ENCODE results near the gene TNFAIP1.
A peak's percentile ranks its signal among the peaks of the same experiment; 100 is the strongest.
"Not testable (repeated sequence)": the region's sequence is repeated elsewhere in the genome, so short reads cannot be mapped to it uniquely, and the experiment has no call there.

Gene TNFAIP1

GRCh38 chr17:28324781-28325180, 10.8 kb upstream of the TNFAIP1 start:
- DNase-seq (ENCODE audit: low spot score), result no peak

DNA sequence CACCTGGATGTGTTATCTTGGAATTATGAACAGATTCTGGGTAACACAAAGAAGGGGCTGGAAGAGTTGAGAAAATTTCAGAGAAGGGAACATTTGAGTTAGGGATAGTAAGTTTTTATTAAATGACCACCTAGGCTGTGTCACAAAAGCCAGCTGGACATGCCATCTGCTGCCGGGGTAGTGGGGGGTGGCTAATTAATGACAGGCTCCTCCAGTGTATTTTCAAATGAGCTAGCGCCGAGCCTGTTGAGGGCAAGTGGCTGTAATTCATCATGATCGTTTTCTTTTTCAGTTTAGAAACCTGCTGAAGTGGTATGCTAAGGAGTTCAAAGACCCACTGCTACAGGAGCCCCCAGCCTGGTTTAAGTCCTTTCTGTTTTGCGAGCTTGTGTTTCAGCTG, 10.3 kb upstream of the TNFAIP1 start:
- no peak for DNase-seq (ENCODE audit: low spot score)

- DNase-seq (ENCODE audit: low spot score), result no peak
These were observed 9.4 kb upstream of the TNFAIP1 start for GRCh38 chr17:28326114-28326513.

DNA sequence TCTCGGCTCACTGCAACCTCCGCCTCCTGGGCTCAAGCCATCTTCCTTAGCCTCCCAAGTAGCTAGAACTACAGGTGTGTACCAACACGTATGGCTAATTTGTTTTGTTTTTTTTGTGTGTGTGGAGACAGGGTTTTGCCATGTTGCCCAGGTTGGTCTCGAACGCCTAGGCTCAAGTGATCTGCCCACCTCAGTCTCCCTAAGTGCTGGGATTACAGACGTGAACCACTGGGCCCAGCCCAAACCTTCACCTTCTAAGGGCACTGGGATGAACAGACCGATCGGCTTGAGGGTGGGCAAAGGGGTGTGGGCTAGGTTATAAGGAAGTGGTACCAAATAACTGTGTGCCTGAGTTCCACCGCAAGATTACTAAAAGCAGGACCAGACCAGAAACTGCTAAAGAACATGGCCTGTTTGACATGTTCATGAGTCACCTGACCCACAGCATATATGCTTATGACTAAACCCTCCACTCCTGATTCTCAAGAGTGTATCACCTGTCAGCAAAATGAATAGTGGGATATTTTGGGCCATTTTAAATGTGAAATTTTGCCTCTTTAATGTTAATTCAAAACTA, 8.4 kb upstream of the TNFAIP1 start:
- DNase-seq (ENCODE audit: low spot score), result no peak

- no peak for DNase-seq (ENCODE audit: low spot score)
These were observed 7.9 kb upstream of the TNFAIP1 start for GRCh38 chr17:28327709-28328108.

- no peak for DNase-seq (ENCODE audit: low spot score)
These were observed 7.2 kb upstream of the TNFAIP1 start for GRCh38 chr17:28328325-28328724.

- DNase-seq (ENCODE audit: low spot score), result no peak
These were observed 4.9 kb upstream of the TNFAIP1 start for GRCh38 chr17:28330671-28331070.

DNA sequence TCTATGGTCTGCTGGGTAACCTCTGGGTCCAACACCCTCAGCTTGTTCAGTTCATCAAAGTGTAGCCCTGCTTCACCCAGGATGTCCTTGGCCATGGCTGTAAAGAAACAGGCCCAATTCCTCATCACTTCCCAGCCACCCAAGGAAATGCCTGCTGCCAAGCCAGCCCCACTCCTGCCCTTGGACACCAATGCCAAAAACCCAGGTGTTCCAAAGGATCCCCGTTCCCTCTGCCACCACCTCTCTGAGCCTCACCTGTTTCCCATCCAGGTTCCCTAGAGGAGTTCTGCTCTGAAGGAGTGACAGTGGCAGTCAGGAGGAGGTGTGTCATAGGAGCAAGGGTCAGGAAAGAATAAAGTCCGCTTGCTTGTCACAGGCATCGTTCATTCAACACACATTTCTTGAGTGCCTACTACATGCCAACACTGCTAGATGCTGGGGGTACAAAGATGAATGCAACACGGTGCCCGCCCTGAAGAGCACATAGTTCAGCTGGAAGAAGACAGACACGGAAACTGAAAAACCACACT, 3.6 kb upstream of the TNFAIP1 start:
- no peak for DNase-seq (ENCODE audit: low spot score)

GRCh38 chr17:28333083-28333746, 2.3 kb upstream of the TNFAIP1 start:
- no peak for DNase-seq (ENCODE audit: low spot score)

DNA sequence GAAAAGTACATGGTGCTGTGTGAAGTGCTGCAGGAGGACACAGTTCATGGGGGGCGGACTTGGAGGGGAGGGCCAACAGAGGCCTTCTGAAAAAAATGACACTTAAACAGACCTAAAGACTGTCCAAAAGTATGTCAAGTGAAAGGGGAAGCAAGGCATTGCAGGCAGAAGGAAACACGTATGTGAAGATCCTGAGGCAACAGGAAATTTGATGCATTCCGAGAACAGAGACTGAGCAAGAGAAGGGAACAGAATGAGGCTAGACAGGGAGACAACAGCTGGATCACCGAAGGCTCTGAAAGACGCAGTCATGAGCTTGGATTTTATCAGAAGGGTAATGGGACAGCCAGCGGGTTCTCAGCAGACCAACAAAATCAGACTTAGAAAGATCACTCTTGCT, 1.4 kb upstream of the TNFAIP1 start:
- DNase-seq (ENCODE audit: low spot score), result no peak

GRCh38 chr17:28334666-28335200, 828 bp upstream of the TNFAIP1 start:
- no peak for DNase-seq (ENCODE audit: low spot score)

DNA sequence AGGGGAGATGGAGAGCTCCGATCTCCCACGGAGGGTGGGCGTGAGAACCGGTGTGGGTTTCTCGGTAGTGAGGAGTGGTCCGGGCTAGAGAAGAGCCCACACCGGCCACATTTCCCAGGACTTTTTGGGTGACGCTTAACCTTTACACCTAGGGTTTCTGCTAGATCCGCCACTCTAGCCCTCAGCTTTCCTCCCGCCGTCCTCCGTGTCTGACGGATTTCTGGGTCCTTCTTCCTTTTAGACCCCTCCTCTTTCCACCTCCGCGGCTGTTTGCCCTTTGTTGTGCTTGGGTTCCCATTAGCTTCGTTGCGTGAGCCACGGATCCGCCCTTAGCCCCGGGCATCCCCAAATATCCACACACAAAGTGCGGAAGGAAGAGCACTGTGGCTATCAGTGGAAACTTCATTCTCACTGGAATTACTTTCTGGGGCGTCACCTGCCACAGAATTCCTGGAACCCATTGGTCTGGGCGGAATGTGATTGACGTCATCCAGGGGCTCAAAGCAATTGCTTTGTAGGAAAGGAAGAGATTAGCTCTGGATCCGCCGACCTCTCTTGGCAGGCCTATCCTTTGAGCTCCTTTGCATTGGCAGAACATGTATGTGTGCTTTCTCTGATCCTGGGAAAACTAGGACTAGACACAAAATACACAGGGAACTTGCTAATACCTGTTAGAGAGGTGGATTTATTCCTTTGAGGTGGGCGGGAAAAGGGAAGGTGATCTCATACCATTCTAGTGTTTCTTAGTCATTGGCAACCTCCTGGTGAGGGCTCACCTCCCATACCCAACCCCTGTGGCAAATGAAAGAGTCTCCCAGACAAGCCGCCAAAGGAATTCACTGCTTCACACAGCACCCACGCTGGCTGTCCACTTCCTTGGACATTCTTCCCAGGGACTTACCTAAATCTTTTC, 654 bp downstream of the TNFAIP1 start:
- DNase-seq (ENCODE audit: low spot score), result peak; percentile 72

- DNase-seq (ENCODE audit: low spot score), result no peak
These were observed 2.7 kb downstream of the TNFAIP1 start for GRCh38 chr17:28338056-28338768.

GRCh38 chr17:28338769-28339212, 3.2 kb downstream of the TNFAIP1 start:
- not testable (repeated sequence) for DNase-seq (ENCODE audit: low spot score)

DNA sequence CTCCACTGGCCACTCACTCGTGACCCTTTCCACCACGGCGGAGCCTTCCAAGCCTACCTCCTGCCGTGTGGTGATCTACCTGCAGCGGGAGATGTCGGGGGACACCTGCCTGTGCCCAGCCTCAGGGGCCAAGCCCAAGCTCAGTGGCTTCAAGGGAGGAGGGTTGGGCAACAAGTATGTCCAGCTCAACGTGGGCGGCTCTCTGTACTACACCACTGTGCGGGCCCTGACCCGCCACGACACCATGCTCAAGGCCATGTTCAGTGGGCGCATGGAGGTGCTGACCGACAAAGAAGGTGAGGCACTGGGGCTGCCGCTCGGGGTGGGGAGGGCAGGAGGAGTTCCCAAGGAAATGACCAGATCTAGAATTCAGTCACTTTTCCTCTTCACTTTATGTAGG, 3.9 kb downstream of the TNFAIP1 start:
- no peak for DNase-seq (ENCODE audit: low spot score)

DNA sequence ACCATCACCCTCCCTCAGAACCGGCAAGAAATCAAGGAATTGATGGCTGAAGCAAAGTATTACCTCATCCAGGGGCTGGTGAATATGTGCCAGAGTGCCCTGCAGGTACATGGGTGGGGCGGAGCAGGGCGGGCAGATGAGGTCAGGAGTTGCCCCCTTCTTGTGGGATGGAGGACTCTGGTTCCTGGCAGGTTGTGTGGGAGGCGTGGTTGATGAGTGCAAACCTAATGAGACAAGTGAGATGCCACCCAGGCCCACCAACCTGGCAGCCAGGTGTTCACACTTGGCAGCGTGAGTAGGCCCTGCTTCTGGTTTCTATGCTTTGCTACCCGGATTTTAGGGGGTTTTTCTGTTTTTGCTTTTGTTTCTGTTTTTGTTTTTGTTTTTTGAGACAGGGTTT, 4.8 kb downstream of the TNFAIP1 start:
- DNase-seq (ENCODE audit: low spot score), result no peak

DNA sequence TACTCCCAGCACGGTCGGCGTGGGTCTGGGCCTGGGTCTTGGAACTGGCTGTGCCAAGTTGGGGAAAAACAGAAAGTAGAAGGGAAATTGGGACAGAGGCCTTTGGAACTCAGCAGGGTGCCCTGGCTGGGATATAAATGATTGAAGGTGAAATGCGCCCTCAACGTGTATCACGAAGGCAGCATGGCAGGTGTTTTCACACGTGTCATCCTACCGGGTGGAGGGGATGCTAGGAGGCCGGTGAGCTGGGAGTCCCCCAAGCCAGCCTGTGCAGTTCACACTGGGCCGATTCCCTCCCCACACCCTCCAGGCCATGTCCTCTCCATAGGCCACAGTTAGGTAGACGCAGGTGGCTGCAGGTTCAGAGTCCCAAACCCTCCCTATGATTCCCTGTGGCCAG, 6.0 kb downstream of the TNFAIP1 start:
- DNase-seq (ENCODE audit: low spot score), result no peak

DNA sequence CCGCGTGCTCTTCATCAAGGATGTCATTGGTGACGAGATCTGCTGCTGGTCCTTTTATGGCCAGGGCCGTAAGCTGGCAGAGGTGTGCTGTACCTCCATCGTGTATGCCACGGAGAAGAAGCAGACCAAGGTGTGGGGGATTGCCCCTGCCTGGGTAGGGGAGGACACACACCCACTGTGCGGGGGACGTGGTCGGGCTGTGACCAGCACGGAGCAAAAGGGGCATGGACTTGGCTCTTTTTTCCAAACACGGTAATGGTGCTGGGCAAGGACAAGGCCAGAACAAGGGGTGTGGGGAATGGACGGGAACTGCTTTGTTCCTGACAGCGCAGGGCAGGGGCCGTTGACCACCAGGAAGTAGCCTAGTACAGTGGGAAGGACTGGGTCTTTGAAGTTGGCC, 6.8 kb downstream of the TNFAIP1 start:
- no peak for DNase-seq (ENCODE audit: low spot score)

DNA sequence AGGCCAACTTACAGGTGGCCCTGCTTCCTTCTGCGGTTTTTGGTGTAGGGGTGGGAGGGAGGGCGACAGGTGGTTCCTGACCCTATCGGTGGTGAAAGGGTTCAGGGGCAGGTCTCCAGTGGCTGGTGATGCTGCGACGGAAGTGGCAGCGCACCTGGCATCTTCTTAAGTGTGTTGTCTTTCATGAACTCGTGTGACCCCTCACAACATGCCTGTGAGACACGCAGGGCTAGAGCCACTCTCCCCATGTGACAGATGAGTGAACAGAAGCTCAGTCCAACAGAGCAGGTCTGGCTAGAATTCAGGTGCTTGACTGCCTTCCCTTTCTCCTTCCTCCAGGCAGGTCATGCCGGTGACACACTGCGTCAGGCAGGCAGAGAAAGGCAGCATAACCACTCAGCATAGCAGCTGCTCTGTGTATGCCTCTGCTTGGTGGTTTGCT, 8.0 kb downstream of the TNFAIP1 start:
- DNase-seq (ENCODE audit: low spot score), result no peak

GRCh38 chr17:28344011-28344410, 8.4 kb downstream of the TNFAIP1 start:
- DNase-seq (ENCODE audit: low spot score), result no peak

DNA sequence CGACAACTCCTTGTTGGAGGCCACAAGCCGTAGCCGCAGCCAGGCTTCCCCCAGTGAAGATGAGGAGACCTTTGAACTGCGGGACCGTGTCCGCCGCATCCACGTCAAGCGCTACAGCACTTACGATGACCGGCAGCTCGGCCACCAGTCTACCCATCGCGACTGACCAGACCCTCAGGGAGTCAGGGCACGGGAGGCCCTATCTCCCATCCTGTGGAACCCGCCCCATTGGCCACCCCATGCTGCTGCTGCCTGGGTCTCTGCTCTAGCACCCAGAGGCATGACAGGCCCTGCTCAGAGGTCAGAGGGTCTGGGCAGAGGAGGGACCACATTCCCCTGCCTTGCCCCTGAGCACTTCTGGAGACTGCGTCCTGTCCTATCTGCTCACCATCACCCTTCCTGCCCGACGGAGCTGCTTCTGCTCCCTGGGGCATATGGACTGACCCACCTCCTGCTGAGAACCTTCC, 8.9 kb downstream of the TNFAIP1 start:
- DNase-seq (ENCODE audit: low spot score), result no peak
